Fibroblast of the aortic adventitia (primary cell): ENCODE results near the gene HSD11B2. TPM values are rescaled to one million over a fixed set of nuclear protein-coding genes. Genes with fewer than 3 reads are reported as not detected.

Source experiments
- DNase-seq: peaks from one replicate; pipeline ENCODE4 v3.0.0-alpha.2; 2010; ENCODE audit warnings: low read depth
- H3K4me3 ChIP-seq: 2 replicates; pipeline ENCODE4 v1.5.1; 2011; ENCODE audit warnings: low read depth, mild to moderate bottlenecking, control low read depth, low read length, moderate library complexity
- total RNA-seq: library from RNA; depleted of rRNA; stranded (reverse); fragments of >200 nt; gene quantifications from 2 replicates; pipeline ENCODE4 v1.2.3, GENCODE V29; 2012; ENCODE audit warnings: low replicate concordance
- TF ChIP-seq, protein P1 (sequence below): IDR thresholded peaks from 2 replicates; pipeline ENCODE4 v1.5.1; 2011; ENCODE audit warnings: mild to moderate bottlenecking, low read length, control low read depth, inconsistent platforms; ENCODE audit not compliant: insufficient read depth

HSD11B2 gene
- total RNA-seq, 1 donor: not detected

DNA sequence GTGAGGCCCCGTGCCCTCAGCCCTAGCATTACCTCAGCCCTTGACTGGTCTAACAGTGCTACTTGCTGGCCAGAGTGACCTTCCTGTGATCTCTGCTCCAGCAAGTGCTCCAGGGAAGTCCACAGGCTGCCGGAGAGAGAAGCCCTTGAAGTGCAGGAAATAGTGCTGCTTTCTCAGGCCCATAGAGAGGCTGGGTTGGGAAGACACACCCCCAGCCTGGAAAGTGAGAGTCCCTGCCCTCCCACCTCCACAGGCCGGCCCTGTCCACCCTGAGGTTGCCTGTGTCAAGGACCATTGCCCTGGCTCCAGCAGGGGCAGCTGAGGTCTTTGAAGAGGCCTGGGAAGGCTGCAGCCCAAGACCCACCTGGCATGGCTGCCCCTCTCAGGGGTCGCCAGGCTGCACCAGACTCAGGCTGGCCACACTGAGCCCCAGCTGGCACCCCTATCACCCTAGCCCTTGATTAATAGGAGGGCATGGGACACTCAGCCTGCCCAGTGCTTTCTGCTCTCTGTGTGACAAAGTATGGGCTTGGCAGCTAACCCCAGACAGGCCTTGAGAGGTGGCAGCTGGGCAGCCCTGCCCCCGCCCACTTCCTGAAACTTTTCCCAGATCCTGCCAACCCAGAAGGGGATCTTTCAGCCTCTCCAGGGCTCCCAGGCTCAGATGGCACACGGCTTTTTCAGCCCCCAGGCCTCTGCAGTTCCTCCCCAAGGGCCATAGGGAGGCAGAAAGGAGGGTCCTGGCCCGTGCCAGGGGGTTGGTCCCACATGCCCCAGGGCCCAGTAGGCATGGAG is 28.3 kb downstream of the HSD11B2 start:
- no peak overlapping the region for H3K4me3 ChIP-seq
- TF ChIP-seq, protein P1, sequence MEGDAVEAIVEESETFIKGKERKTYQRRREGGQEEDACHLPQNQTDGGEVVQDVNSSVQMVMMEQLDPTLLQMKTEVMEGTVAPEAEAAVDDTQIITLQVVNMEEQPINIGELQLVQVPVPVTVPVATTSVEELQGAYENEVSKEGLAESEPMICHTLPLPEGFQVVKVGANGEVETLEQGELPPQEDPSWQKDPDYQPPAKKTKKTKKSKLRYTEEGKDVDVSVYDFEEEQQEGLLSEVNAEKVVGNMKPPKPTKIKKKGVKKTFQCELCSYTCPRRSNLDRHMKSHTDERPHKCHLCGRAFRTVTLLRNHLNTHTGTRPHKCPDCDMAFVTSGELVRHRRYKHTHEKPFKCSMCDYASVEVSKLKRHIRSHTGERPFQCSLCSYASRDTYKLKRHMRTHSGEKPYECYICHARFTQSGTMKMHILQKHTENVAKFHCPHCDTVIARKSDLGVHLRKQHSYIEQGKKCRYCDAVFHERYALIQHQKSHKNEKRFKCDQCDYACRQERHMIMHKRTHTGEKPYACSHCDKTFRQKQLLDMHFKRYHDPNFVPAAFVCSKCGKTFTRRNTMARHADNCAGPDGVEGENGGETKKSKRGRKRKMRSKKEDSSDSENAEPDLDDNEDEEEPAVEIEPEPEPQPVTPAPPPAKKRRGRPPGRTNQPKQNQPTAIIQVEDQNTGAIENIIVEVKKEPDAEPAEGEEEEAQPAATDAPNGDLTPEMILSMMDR: no peak
- DNase-seq: no peak

DNA sequence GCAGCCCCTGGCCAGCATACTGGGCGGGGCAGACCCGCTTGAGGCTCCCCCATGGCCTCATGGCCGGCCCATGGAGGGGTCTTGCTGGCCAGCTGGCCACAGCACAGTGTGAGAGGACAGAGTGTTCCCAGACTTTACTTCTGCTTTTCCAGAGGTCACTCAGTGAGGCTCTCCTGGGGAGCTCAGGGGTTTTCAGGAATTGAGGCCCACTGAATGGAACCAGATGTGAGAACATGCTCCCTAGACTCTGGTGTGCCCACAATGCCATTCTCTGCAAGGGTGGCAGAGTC is 28.9 kb downstream of the HSD11B2 start:
- TF ChIP-seq, protein P1: no peak
- H3K4me3 ChIP-seq: no peak overlapping the region
- DNase-seq: no peak

DNA sequence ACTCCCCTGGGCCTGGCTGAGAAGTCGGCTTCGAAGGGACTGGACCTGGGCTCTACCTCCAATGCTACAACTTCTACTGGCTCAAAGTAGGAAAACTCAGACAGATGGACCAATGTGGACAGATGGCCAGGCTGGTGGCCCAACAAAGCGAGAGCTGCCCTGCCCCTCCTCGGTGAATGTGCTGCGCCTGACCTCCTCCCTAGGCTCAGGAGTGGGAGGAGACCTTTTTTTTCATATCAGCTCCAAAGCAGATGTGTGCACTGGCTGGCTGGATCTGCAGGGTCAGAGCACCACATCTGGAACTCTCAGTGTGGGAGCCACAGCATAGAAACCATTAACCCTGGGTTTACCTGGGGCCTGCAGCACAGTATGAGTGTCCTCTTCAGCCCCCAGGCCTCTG is 29.2 kb downstream of the HSD11B2 start:
- TF ChIP-seq, protein P1: no peak
- no peak overlapping the region for H3K4me3 ChIP-seq
- no peak for DNase-seq

DNA sequence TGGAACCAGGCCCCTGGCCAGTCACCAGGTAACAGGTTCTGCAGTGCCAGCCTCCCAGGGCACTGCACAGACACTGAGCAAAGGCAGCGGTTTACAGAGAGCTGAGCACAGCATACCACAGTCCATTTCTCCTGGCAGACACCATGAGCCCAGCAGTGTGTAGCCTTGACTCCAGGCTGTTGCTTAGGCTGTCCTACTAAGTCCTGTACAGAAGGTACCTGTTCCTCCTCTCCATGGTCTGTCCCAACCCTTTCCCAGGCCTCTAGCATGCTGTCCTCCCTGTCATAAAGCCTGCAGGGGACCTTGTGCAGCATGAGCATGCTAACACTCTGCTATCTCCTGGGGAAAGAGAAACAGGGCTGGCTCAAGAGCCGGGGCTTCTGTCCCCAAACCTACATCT is 30.0 kb downstream of the HSD11B2 start:
- no peak for DNase-seq
- TF ChIP-seq, protein P1: no peak
- H3K4me3 ChIP-seq: no peak overlapping the region

DNA sequence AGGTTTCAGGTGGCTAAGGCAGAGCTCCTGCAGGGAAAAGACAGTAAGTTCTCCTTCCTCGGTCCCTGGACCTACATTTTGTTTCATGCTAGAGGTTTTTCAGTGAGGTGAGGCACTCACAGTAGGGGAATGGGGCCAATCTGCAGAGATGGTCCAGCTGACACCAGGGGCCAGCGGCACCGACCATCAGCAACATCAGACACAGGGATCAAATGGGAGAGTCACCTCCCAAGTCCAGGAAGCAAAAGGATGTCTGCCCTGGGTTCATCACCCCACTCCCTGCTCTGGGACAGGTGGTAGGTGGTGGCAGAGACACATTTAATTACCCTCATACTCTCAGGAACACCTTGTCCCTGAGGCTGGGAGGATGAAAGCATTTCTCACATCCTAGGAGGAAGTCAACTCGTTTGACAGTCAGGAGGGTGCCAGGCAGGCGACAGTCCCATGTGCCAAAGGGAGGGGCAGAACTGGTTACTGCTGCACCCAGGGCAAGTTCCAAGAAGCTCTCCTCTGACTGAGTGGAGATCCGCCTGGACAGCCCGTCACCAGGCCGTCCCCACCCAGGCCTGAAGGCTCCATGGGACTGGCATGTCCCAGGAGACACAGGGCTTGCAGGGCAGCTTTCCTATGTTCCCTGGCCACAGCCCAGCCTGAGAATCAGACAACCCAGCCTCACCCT is 30.8 kb downstream of the HSD11B2 start:
- TF ChIP-seq, protein P1: no peak
- H3K4me3 ChIP-seq: no peak overlapping the region
- no peak for DNase-seq

DNA sequence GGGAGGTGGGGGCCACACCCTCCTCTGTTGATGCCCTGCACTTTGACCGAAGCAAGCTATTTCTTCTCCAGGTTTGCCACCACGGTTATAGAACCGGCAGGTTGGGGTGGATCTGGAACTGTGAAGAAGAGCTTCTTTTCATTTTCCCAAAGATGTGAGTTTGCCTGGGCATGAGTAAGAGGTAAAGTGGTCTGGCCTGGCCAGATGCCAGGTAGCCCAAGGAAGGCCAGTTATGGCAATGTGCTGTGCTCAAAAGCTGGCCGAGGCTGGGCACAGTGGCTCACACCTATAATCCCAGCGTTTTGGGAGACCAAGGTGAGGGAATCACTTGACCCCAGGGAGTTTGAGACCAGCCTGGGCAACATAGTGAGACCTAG is 31.3 kb downstream of the HSD11B2 start:
- TF ChIP-seq, protein P1: no peak
- DNase-seq: no peak
- no peak overlapping the region for H3K4me3 ChIP-seq
